HTERT RPE-1 (cell line): Measurements from ENCODE around the gene HMCN1.

Experiments used
- in situ Hi-C: fragments of 300-500 bp; cut with MboI; formaldehyde crosslinking; loops from 4 replicates; pipeline ENCODE4 v1.14.3; 2020; ENCODE audit warnings: low sequenced_read_pairs

The HMCN1 gene

GRCh38 chr1:186002406-186002805, 268.2 kb downstream of the HMCN1 start:
- in situ Hi-C loops: no loop called here

- in situ Hi-C loops: no loop called here
Observed at GRCh38 chr1:186009039-186009737, 275.0 kb downstream of the HMCN1 start.

GRCh38 chr1:186014370-186015037, 280.3 kb downstream of the HMCN1 start:
- in situ Hi-C loops: no loop called here

- in situ Hi-C loops: no loop called here
Observed at GRCh38 chr1:186016856-186017255, 282.7 kb downstream of the HMCN1 start.

- in situ Hi-C loops: no loop called here
Observed at GRCh38 chr1:186022184-186022583, 288.0 kb downstream of the HMCN1 start.

GRCh38 chr1:186026946-186027345, 292.8 kb downstream of the HMCN1 start:
- in situ Hi-C loops: no loop called here

GRCh38 chr1:186027621-186028020, 293.4 kb downstream of the HMCN1 start:
- in situ Hi-C loops: no loop called here

GRCh38 chr1:186030453-186030852, 296.3 kb downstream of the HMCN1 start:
- in situ Hi-C loops: no loop called here

GRCh38 chr1:186033847-186034271, 299.7 kb downstream of the HMCN1 start:
- in situ Hi-C loops: no loop called here

GRCh38 chr1:186042230-186042629, 308.0 kb downstream of the HMCN1 start:
- in situ Hi-C loops: no loop called here

GRCh38 chr1:186043296-186043695, 309.1 kb downstream of the HMCN1 start:
- in situ Hi-C loops: no loop called here

- in situ Hi-C loops: no loop called here
Observed at GRCh38 chr1:186044079-186044685, 310.0 kb downstream of the HMCN1 start.

GRCh38 chr1:186046437-186047211, 312.4 kb downstream of the HMCN1 start:
- in situ Hi-C loops: no loop called here

GRCh38 chr1:186050360-186050759, 316.2 kb downstream of the HMCN1 start:
- in situ Hi-C loops: no loop called here

GRCh38 chr1:186054003-186054402, 319.8 kb downstream of the HMCN1 start:
- in situ Hi-C loops: no loop called here

- in situ Hi-C loops: no loop called here
Observed at GRCh38 chr1:186054932-186055331, 320.7 kb downstream of the HMCN1 start.

- in situ Hi-C loops: no loop called here
Observed at GRCh38 chr1:186055846-186056245, 321.7 kb downstream of the HMCN1 start.

- in situ Hi-C loops: no loop called here
Observed at GRCh38 chr1:186057086-186057485, 322.9 kb downstream of the HMCN1 start.

- in situ Hi-C loops: no loop called here
Observed at GRCh38 chr1:186059311-186059710, 325.1 kb downstream of the HMCN1 start.

- in situ Hi-C loops: no loop called here
Observed at GRCh38 chr1:186059752-186060151, 325.6 kb downstream of the HMCN1 start.

GRCh38 chr1:186060226-186060625, 326.0 kb downstream of the HMCN1 start:
- in situ Hi-C loops: no loop called here
